Endothelial cell of umbilical vein (primary cell): ENCODE measurements around the gene RNF126. TPM values are rescaled to one million over a fixed set of nuclear protein-coding genes. Genes with fewer than 3 reads are reported as not detected.

Source experiments
- BruUV-seq: library from RNA; stranded (reverse); fragments of 400-500 nt; replicated peaks from 2 replicates; lab custom pipeline; 2021; lab: Mats Ljungman, UMichigan
- CTCF ChIA-PET: fragments of 300-600, 350-600 bp; sonication (Branson Sonifier 250); formaldehyde crosslinking; loops from one replicate; lab custom pipeline; 2021; ENCODE audit warnings: antibody characterized with exemption, inconsistent platforms; lab: Charles Lee
- POLR2A ChIA-PET: fragments of 300-600, 350-600 bp; sonication (Branson Sonifier 250); formaldehyde crosslinking; loops from one replicate; lab custom pipeline; 2021; ENCODE audit warnings: antibody characterized with exemption, inconsistent platforms; lab: Charles Lee
- DNase-seq: peaks from one replicate; pipeline ENCODE4 v3.0.0-alpha.2; 2011; ENCODE audit warnings: low read depth, low spot score
- FAIRE-seq: peaks from 2 replicates; lab custom pipeline; 2011; peaks lifted over from hg19 to GRCh38; lab: Jason Lieb, UNC
- H2AFZ ChIP-seq: 2 replicates; pipeline ENCODE4 v1.6.0; 2012; ENCODE audit warnings: low read depth, low read length, control low read depth, inconsistent platforms
- H3K27ac ChIP-seq: 2 replicates; pipeline ENCODE4 v1.5.1; 2011; ENCODE audit warnings: low read depth, mild to moderate bottlenecking, control low read depth, low read length, moderate library complexity; ENCODE audit not compliant: insufficient read depth
- H3K27me3 ChIP-seq, 2 experiments: 2 replicates each; pipeline versions ENCODE4 v1.6.0 to v1.6.1; 2011; ENCODE audit warnings: low read length in 2 of 2, mixed read lengths in 1 of 2; ENCODE audit not compliant: control insufficient read depth in 2 of 2, insufficient read depth in 2 of 2
- H3K36me3 ChIP-seq, 2 experiments: 2 replicates in 1 of 2; 3 replicates in 1 of 2; pipeline ENCODE4 v1.5.1; 2011; ENCODE audit warnings: low read length in 2 of 2, mild to moderate bottlenecking in 1 of 2, moderate library complexity in 1 of 2; ENCODE audit not compliant: control insufficient read depth in 2 of 2, insufficient read depth in 2 of 2; ENCODE audit errors: extremely low read depth in 1 of 2
- H3K4me1 ChIP-seq: 3 replicates; pipeline ENCODE4 v1.5.1; 2011; ENCODE audit warnings: mild to moderate bottlenecking, low read length; ENCODE audit not compliant: control insufficient read depth, insufficient read depth; ENCODE audit errors: extremely low read depth
- H3K4me2 ChIP-seq: 2 replicates; pipeline ENCODE4 v1.6.1; 2011; ENCODE audit warnings: low read length, control low read depth, mixed read lengths; ENCODE audit not compliant: insufficient read depth
- H3K4me3 ChIP-seq, 3 experiments: fragments of 200-600 bp in 1 of 3; sonication (generic), shearing (Covaris generic) in 1 of 3; replicated peaks in 1 of 3; 2 replicates each; pipeline ENCODE4 v1.5.1; 2011 to 2016; ENCODE audit warnings: control low read depth in 3 of 3, low read length in 3 of 3, mild to moderate bottlenecking in 2 of 3, inconsistent platforms in 1 of 3, low read depth in 1 of 3, moderate library complexity in 1 of 3; ENCODE audit not compliant: insufficient read depth in 1 of 3
- H3K79me2 ChIP-seq: 2 replicates; pipeline ENCODE4 v1.6.0; 2012; ENCODE audit warnings: low read length, inconsistent platforms; ENCODE audit not compliant: control insufficient read depth, insufficient read depth
- H3K9ac ChIP-seq: replicated peaks from 2 replicates; pipeline ENCODE3; 2011; ENCODE audit warnings: low read length, control low read depth; ENCODE audit not compliant: insufficient read depth; ENCODE audit errors: extremely low read depth
- H3K9me1 ChIP-seq: replicated peaks from 3 replicates; pipeline ENCODE4 v1.6.0; 2011; ENCODE audit warnings: mild to moderate bottlenecking, low read length; ENCODE audit not compliant: control insufficient read depth, insufficient read depth; ENCODE audit errors: extremely low read depth
- H3K9me3 ChIP-seq: replicated peaks from 2 replicates; pipeline ENCODE4 v1.5.1; 2012; ENCODE audit warnings: low read length, inconsistent platforms; ENCODE audit not compliant: control insufficient read depth, insufficient read depth
- H4K20me1 ChIP-seq: replicated peaks from 2 replicates; pipeline ENCODE3; 2011; ENCODE audit warnings: mild to moderate bottlenecking, low read length; ENCODE audit not compliant: control insufficient read depth, insufficient read depth; ENCODE audit errors: extremely low read depth
- EZH2 ChIP-seq: IDR thresholded peaks from 2 replicates; pipeline ENCODE4 v1.6.1; 2012; ENCODE audit warnings: borderline replicate concordance, low read depth, mild to moderate bottlenecking, moderate library complexity, low read length, inconsistent platforms; ENCODE audit not compliant: severe bottlenecking
- FOS ChIP-seq: IDR thresholded peaks from 2 replicates; pipeline ENCODE4 v1.6.1; 2011; ENCODE audit warnings: mild to moderate bottlenecking, low read length, moderate library complexity, borderline replicate concordance; ENCODE audit not compliant: insufficient read depth
- GATA2 ChIP-seq: IDR thresholded peaks from 2 replicates; pipeline ENCODE4 v1.7.0; 2011; ENCODE audit warnings: low read depth, mild to moderate bottlenecking, moderate library complexity, mixed read lengths, low read length; ENCODE audit not compliant: insufficient read length, insufficient read depth
- JUN ChIP-seq: IDR thresholded peaks from 2 replicates; pipeline ENCODE4 v1.6.1; 2011; ENCODE audit warnings: borderline replicate concordance, low read depth; ENCODE audit not compliant: insufficient read length, insufficient read depth
- MYC ChIP-seq: IDR thresholded peaks from one replicate; pipeline ENCODE4 v1.6.1; 2011; ENCODE audit warnings: mild to moderate bottlenecking, low read depth, low read length
- POLR2A ChIP-seq: IDR thresholded peaks from 2 replicates; pipeline ENCODE4 v1.6.1; 2012; ENCODE audit warnings: low read depth, mild to moderate bottlenecking, control low read depth, low read length
- POLR2AphosphoS5 ChIP-seq: IDR thresholded peaks from 2 replicates; pipeline ENCODE4 v1.6.1; 2012; ENCODE audit warnings: low read depth, mild to moderate bottlenecking, control low read depth, low read length, moderate library complexity; ENCODE audit not compliant: insufficient read depth
- dilution Hi-C: fragments of 300-500 bp; cut with MboI; formaldehyde crosslinking; loops from one replicate; pipeline ENCODE4 v1.15.0; 2019; ENCODE audit warnings: low sequenced_read_pairs; ENCODE audit not compliant: extremely low pct_ligation_motif_present
- intact Hi-C: fragments of 100-400 bp; cut with micrococcal nuclease; formaldehyde crosslinking; loops from one replicate; pipeline ENCODE4 v1.10.0; 2022
- polyA plus RNA-seq, 4 experiments: library from polyadenylated mRNA; depleted of rRNA in 3 of 4; stranded (reverse) in 3 of 4; unstranded in 1 of 4; fragments of >200 nt; gene quantifications; 2 replicates each; pipeline versions ENCODE4 v1.2.1 to v1.2.3, GENCODE V29; 2011 to 2012; ENCODE audit warnings: missing spikeins in 1 of 4
- total RNA-seq: library from RNA; stranded (reverse); gene quantifications from 2 replicates; pipeline ENCODE4 v1.2.3, GENCODE V29; 2021
- TF ChIP-seq, protein P1 (sequence below): IDR thresholded peaks from 2 replicates; pipeline ENCODE4 v1.6.1; 2011; ENCODE audit not compliant: insufficient read depth, insufficient read length
- TF ChIP-seq, protein P2 (sequence below), 2 donors: IDR thresholded peaks; 1 replicate in 1 of 2; 2 replicates in 1 of 2; pipeline ENCODE4 v1.5.1; 2011; ENCODE audit warnings: low read length in 2 of 2, mild to moderate bottlenecking in 2 of 2, moderate library complexity in 2 of 2, control low read depth in 1 of 2, inconsistent platforms in 1 of 2, low read depth in 1 of 2; ENCODE audit not compliant: insufficient read depth in 1 of 2; ENCODE audit errors: extremely low read depth in 1 of 2

Gene RNF126
- total and polyA plus RNA-seq, 2 donors (not counting 3 experiments of a cell fraction or from before 2014, with no cell fraction given), result 19.2 to 61.3 TPM

DNA sequence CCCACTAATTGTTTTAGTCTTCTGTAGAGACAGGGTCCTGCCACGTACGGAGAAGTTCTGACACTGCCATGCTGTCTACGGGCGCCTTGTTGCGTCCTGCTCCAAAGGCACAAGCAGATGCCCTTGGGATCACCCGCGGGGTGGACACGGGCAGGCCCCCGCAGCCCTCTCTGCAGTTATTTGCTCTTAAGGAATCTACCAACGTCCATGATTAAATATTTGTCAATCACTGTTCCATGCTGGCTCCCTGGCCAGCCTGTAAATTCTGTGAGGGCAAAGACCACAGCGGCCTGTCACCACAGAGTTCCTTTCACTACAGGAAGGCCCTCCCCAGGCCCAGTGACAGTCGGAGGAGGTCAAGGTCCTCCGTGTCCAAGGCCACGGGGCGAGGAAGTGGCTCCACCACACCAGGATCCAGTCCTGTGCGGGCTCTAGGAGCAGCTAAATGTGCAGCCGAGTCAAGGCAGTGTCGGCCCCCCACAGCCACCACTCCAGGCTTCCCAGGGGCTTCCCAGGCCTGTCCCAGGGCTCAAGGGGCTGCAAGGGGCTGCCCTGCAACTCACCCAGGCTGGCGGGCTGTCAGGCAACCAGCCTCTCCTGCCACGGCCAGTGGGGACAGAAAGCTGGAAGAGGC, 2.1 kb downstream of the RNF126 start:
- BruUV-seq, result no TSS peak
- dilution Hi-C loops (no loop called here), intact Hi-C loops (no loop called here)
- Histone ChIP-seq H3K36me3 (peaks cover 0 to 10% of the 10 kb centered on the region in 2 experiments), H4K20me1 (no peaks in the 10 kb centered on the region), H3K27me3 (no peaks in the 10 kb centered on the region), H2AFZ (no peak overlapping the region), H3K4me3 (peak overlapping the region in 2 of 3 experiments; percentile 73 to 89), H3K79me2 (peaks cover 71% of the 10 kb centered on the region), H3K4me1 (peaks cover 19% of the 10 kb centered on the region), H3K9ac (peak overlapping the region; percentile 87), H3K9me1 (no peaks in the 10 kb centered on the region), H3K4me2 (peak overlapping the region; percentile 68), H3K27ac (no peak overlapping the region), H3K9me3 (no peaks in the 10 kb centered on the region)
- POLR2A ChIA-PET, result no interaction called here
- FAIRE-seq (no peak), DNase-seq (no peak)
- TF ChIP-seq FOS (no peak), MYC (no peak), JUN (no peak), POLR2A (no peak), EZH2 (no peak), GATA2 (no peak), POLR2AphosphoS5 (no peak)
- TF ChIP-seq, protein P1, sequence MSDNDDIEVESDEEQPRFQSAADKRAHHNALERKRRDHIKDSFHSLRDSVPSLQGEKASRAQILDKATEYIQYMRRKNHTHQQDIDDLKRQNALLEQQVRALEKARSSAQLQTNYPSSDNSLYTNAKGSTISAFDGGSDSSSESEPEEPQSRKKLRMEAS, result no peak
- TF ChIP-seq, protein P2, sequence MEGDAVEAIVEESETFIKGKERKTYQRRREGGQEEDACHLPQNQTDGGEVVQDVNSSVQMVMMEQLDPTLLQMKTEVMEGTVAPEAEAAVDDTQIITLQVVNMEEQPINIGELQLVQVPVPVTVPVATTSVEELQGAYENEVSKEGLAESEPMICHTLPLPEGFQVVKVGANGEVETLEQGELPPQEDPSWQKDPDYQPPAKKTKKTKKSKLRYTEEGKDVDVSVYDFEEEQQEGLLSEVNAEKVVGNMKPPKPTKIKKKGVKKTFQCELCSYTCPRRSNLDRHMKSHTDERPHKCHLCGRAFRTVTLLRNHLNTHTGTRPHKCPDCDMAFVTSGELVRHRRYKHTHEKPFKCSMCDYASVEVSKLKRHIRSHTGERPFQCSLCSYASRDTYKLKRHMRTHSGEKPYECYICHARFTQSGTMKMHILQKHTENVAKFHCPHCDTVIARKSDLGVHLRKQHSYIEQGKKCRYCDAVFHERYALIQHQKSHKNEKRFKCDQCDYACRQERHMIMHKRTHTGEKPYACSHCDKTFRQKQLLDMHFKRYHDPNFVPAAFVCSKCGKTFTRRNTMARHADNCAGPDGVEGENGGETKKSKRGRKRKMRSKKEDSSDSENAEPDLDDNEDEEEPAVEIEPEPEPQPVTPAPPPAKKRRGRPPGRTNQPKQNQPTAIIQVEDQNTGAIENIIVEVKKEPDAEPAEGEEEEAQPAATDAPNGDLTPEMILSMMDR (IDR thresholded peaks at IDR 0.05; ENCODE audit: extremely low read depth in 1 of 2, insufficient read depth in 1 of 2, low read depth in 1 of 2, low read length in 2 of 2), result no peak
- CTCF ChIA-PET, result interaction anchor here (0.8 to 1.0 kb wide), 2 partner anchors 73 to 77 kb away, joined by 3 to 4 read pairs; no protein-coding TSS in a partner anchor
